HepG2 (cell line): Measurements from ENCODE around the gene UNG. TPM values are rescaled to one million over a fixed set of nuclear protein-coding genes. Genes with fewer than 3 reads are reported as not detected.

Experiments used
- GTF2F1 ChIP-seq: fragments of 150-350 bp; IDR thresholded peaks from 2 replicates; pipeline ENCODE4 v1.6.1; 2014; ENCODE audit warnings: low read length
- KDM1A ChIP-seq: IDR thresholded peaks from 2 replicates; pipeline ENCODE4 v1.6.1; 2016; ENCODE audit warnings: missing compliant biosample characterization
- MED8 ChIP-seq: sonication (generic); formaldehyde crosslinking; IDR thresholded peaks from 2 replicates; pipeline ENCODE4 v1.8.1; 2023; ENCODE audit warnings: mild to moderate bottlenecking, missing genetic modification reagents; ENCODE audit not compliant: insufficient replicate concordance
- MTF2 ChIP-seq: sonication (generic); formaldehyde crosslinking; IDR thresholded peaks from 2 replicates; pipeline ENCODE4 v1.5.0; 2020; ENCODE audit warnings: missing genetic modification reagents, borderline replicate concordance
- NAIF1 ChIP-seq: sonication (generic); formaldehyde crosslinking; IDR thresholded peaks from 2 replicates; pipeline ENCODE4 v1.5.0; 2020; ENCODE audit warnings: mild to moderate bottlenecking, missing genetic modification reagents, borderline replicate concordance
- PAF1 ChIP-seq: IDR thresholded peaks from 2 replicates; pipeline ENCODE4 v1.6.1; 2016; ENCODE audit warnings: missing genetic modification reagents, missing compliant biosample characterization
- RBAK ChIP-seq: sonication (generic); formaldehyde crosslinking; IDR thresholded peaks from 2 replicates; pipeline ENCODE4 v1.5.1; 2020; ENCODE audit warnings: mild to moderate bottlenecking, missing genetic modification reagents
- SCMH1 ChIP-seq: sonication (generic); formaldehyde crosslinking; IDR thresholded peaks from 2 replicates; pipeline ENCODE4 v1.9.0; 2021; ENCODE audit warnings: missing genetic modification reagents, mild to moderate bottlenecking, borderline replicate concordance
- SIN3A ChIP-seq: IDR thresholded peaks from 2 replicates; pipeline ENCODE4 v1.6.1; 2011; ENCODE audit warnings: low read depth, mild to moderate bottlenecking, control low read depth, low read length, borderline replicate concordance
- SKI ChIP-seq: fragments of 450-650 bp; IDR thresholded peaks from one replicate; pipeline ENCODE4 v1.6.1; 2018; ENCODE audit warnings: mild to moderate bottlenecking; ENCODE audit not compliant: partially characterized antibody
- SP1 ChIP-seq, 2 experiments: fragments of 450-650 bp in 1 of 2; sonication (generic) in 1 of 2; formaldehyde crosslinking in 1 of 2; IDR thresholded peaks; 2 replicates each; pipeline versions ENCODE4 v1.4.0 to v1.6.1; 2016 to 2020; ENCODE audit warnings: missing genetic modification reagents in 1 of 2
- SP4 ChIP-seq: sonication (generic); formaldehyde crosslinking; IDR thresholded peaks from 2 replicates; pipeline ENCODE4 v1.8.1; 2023; ENCODE audit warnings: mild to moderate bottlenecking, missing genetic modification reagents
- TCF12 ChIP-seq, 2 experiments: fragments of 450-650 bp in 1 of 2; sonication (generic) in 1 of 2; formaldehyde crosslinking in 1 of 2; IDR thresholded peaks; 2 replicates each; pipeline versions ENCODE4 v1.6.1 to v1.8.0; 2017 to 2022; ENCODE audit warnings: antibody characterized with exemption in 1 of 2, mild to moderate bottlenecking in 1 of 2, missing genetic modification reagents in 1 of 2, moderate library complexity in 1 of 2
- TOPORS ChIP-seq: sonication (generic); formaldehyde crosslinking; IDR thresholded peaks from 2 replicates; pipeline ENCODE4 v1.8.0; 2023; ENCODE audit warnings: mild to moderate bottlenecking, missing genetic modification reagents
- ZNF124 ChIP-seq: sonication (generic); formaldehyde crosslinking; IDR thresholded peaks from 2 replicates; pipeline ENCODE4 v1.4.0; 2020; ENCODE audit warnings: missing genetic modification reagents
- ZNF552 ChIP-seq: sonication (generic); formaldehyde crosslinking; IDR thresholded peaks from 2 replicates; pipeline ENCODE4 v1.9.0; 2022; ENCODE audit warnings: missing genetic modification reagents, mild to moderate bottlenecking, borderline replicate concordance
- ZNF737 ChIP-seq: sonication (generic); formaldehyde crosslinking; IDR thresholded peaks from 2 replicates; pipeline ENCODE4 v1.5.0; 2020; ENCODE audit warnings: missing genetic modification reagents, mild to moderate bottlenecking, borderline replicate concordance
- polyA plus RNA-seq, 8 experiments: library from polyadenylated mRNA; depleted of rRNA in 3 of 8; stranded (reverse) in 7 of 8; unstranded in 1 of 8; fragments of >200 nt; fragmentation: Illumina TruSeq in 4 of 8; extraction: Trizol in 4 of 8; gene quantifications; 2 replicates each; pipeline versions ENCODE4 v1.2.1 to v1.2.3, GENCODE V29; 2011 to 2016; ENCODE audit warnings: low read depth in 4 of 8, missing spikeins in 1 of 8, mixed read lengths in 1 of 8; ENCODE audit not compliant: insufficient read depth in 1 of 8
- total RNA-seq, 5 experiments: library from RNA; depleted of rRNA; stranded (reverse); fragments of >200 nt; fragmentation: Illumina TruSeq; extraction: Trizol; gene quantifications; 2 replicates each; pipeline ENCODE4 v1.2.3, GENCODE V29; 2016; ENCODE audit warnings: low read depth in 1 of 5
- TF ChIP-seq, protein P1 (sequence below): sonication (generic); formaldehyde crosslinking; IDR thresholded peaks from 2 replicates; pipeline ENCODE4 v1.8.1; 2023; ENCODE audit warnings: missing genetic modification reagents, mild to moderate bottlenecking, borderline replicate concordance
- TF ChIP-seq, protein P2 (sequence below): sonication (generic); formaldehyde crosslinking; IDR thresholded peaks from 2 replicates; pipeline ENCODE4 v1.4.0; 2020; ENCODE audit warnings: mild to moderate bottlenecking, missing genetic modification reagents
- TF ChIP-seq, protein P3 (sequence below): sonication (generic); formaldehyde crosslinking; IDR thresholded peaks from 2 replicates; pipeline ENCODE4 v1.5.0; 2020; ENCODE audit warnings: missing genetic modification reagents, mild to moderate bottlenecking, borderline replicate concordance

UNG gene
- total and polyA plus RNA-seq, 2 of the 13 experiments (the other 11 are each of a cell fraction or from before 2014, with no cell fraction given): 23.3 to 114 TPM

DNA sequence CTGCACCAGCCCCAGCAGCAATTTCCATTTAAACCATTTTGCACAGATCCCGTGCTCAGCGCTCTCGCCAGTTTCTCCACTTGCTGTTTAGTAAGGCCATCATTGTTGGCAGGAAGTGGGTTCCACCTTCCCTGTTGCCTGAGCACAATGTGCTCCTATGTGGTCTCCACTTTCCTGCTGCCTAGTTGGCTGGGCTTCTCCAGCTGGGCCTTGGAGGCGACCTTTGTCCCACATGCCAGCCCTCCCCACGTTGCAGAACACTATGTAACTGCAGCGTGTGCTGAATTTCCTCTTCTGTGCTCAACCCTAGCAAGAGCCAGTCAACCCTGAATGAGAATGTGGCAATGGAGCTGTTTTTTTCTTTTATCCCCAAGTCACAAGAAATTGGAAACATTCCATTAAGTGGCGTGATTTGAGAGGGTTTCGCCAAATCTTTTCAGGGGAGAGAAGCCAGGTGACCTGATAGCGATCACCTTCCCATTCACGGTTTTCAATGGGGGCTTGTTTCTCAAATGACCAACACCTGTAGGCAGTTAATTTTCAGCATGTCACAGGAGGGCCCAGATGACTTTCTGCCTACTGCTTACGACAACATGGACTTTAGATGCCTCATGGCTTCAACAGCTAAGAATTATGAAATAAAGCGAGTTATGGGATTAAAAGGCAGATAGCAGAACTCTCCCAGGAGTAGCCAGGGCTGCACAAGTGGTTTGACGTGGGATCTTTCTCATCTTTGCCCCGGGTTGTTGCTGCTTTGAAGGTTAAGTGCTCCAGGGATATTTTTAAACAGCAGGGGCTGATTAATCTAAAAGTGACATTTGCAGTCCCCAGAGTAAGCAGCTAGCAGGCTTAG lies 18.6 kb downstream of the UNG start, which contains the start of gene ACACB (continued):
- TF ChIP-seq MED8 (CRISPR knock-in tag) (peak; percentile 68), MTF2 (CRISPR knock-in tag) (no peak), SCMH1 (CRISPR knock-in tag) (no peak), ZNF124 (CRISPR knock-in tag) (0 out of 2 replicates have a peak, but pooled peaks have one; percentile 33), SKI (no peak), SIN3A (peak; percentile 67; the same call in 1 of the 2 replicates), TCF12 (IDR thresholded peaks at IDR 0.05) (no peak), TCF12 (CRISPR knock-in tag; IDR thresholded peaks at IDR 0.05) (0 out of 2 replicates have a peak, but pooled peaks have one; percentile 33), ZNF737 (CRISPR knock-in tag) (no peak), SP1 (IDR thresholded peaks at IDR 0.05) (no peak), SP1 (CRISPR knock-in tag; IDR thresholded peaks at IDR 0.05) (peak; percentile 29; the same call in 1 of the 2 replicates), RBAK (CRISPR knock-in tag) (peak; percentile 74; the same call in 1 of the 2 replicates), KDM1A (no peak), GTF2F1 (no peak), TOPORS (no peak), ZNF552 (CRISPR knock-in tag) (no peak; the same call in 1 of the 2 replicates), PAF1 (CRISPR knock-in tag) (no peak), NAIF1 (CRISPR knock-in tag) (no peak), SP4 (CRISPR knock-in tag) (no peak)
- TF ChIP-seq, protein P1, sequence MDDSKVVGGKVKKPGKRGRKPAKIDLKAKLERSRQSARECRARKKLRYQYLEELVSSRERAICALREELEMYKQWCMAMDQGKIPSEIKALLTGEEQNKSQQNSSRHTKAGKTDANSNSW (CRISPR knock-in tag): no peak
- TF ChIP-seq, protein P2, sequence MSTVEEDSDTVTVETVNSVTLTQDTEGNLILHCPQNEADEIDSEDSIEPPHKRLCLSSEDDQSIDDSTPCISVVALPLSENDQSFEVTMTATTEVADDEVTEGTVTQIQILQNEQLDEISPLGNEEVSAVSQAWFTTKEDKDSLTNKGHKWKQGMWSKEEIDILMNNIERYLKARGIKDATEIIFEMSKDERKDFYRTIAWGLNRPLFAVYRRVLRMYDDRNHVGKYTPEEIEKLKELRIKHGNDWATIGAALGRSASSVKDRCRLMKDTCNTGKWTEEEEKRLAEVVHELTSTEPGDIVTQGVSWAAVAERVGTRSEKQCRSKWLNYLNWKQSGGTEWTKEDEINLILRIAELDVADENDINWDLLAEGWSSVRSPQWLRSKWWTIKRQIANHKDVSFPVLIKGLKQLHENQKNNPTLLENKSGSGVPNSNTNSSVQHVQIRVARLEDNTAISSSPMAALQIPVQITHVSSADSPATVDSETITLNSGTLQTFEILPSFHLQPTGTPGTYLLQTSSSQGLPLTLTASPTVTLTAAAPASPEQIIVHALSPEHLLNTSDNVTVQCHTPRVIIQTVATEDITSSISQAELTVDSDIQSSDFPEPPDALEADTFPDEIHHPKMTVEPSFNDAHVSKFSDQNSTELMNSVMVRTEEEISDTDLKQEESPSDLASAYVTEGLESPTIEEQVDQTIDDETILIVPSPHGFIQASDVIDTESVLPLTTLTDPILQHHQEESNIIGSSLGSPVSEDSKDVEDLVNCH (CRISPR knock-in tag): no peak
- TF ChIP-seq, protein P3, sequence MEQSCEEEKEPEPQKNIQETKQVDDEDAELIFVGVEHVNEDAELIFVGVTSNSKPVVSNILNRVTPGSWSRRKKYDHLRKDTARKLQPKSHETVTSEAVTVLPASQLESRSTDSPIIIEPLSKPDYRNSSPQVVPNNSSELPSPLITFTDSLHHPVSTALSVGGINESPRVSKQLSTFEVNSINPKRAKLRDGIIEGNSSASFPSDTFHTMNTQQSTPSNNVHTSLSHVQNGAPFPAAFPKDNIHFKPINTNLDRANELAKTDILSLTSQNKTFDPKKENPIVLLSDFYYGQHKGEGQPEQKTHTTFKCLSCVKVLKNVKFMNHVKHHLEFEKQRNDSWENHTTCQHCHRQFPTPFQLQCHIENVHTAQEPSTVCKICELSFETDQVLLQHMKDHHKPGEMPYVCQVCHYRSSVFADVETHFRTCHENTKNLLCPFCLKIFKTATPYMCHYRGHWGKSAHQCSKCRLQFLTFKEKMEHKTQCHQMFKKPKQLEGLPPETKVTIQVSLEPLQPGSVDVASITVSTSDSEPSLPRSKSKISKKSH (CRISPR knock-in tag): peak; percentile 59; the same call in 1 of the 2 replicates
